K562 (cell line): Measurements from ENCODE around the gene MMEL1. TPM values are rescaled to one million over a fixed set of nuclear protein-coding genes. Genes with fewer than 3 reads are reported as not detected.

ENCODE experiments used
- ATAC-seq: fragments of 200-7000 bp; cut with Tn5 transposase; 3 replicates; pipeline ENCODE4 v1.9.1; 2020; ENCODE audit warnings: moderate library complexity
- BruUV-seq: library from RNA; stranded (reverse); fragments of 400-500 nt; replicated peaks from 2 replicates; lab custom pipeline; 2021; lab: Mats Ljungman, UMichigan
- CTCF ChIA-PET: fragments of 300-600 bp; formaldehyde crosslinking; extraction: SDS; loops from one replicate; lab custom pipeline; 2021; ENCODE audit warnings: low intra/inter-chr PET ratio; lab: Yijun Ruan, JAX
- POLR2A ChIA-PET: fragments of 300-600, 350-650 bp; sonication (Branson Sonifier 250); formaldehyde crosslinking; extraction: SDS; loops from one replicate; lab custom pipeline; 2021; ENCODE audit warnings: antibody characterized with exemption, inconsistent platforms; lab: Yijun Ruan, JAX
- DNase-seq, 4 experiments: peaks; one replicate each; pipeline versions ENCODE4 v3.0.0 to v3.0.0-alpha.2; 2011 to 2018; ENCODE audit warnings: low spot score in 3 of 4, mixed read lengths in 3 of 4; ENCODE audit errors: extremely low read depth in 1 of 4
- FAIRE-seq: peaks from 2 replicates; lab custom pipeline; 2011; peaks lifted over from hg19 to GRCh38; lab: Jason Lieb, UNC
- H2AFZ ChIP-seq: 2 replicates; pipeline ENCODE4 v1.6.0; 2011; ENCODE audit warnings: low read depth, low read length, control low read depth, inconsistent platforms
- H3K27ac ChIP-seq: fragments of 200-600 bp; 3 replicates; pipeline ENCODE4 v1.8.0; 2011; ENCODE audit warnings: low read depth, mild to moderate bottlenecking, control low read depth, inconsistent platforms, low read length, moderate library complexity, mixed read lengths; ENCODE audit errors: extremely low read depth
- H3K27me3 ChIP-seq, 2 experiments: fragments of 300-600 bp in 1 of 2; 2 replicates in 1 of 2; 3 replicates in 1 of 2; pipeline versions ENCODE4 v1.6.0 to v1.8.0; 2011; ENCODE audit warnings: inconsistent platforms in 2 of 2, low read length in 2 of 2, mild to moderate bottlenecking in 1 of 2, mixed read lengths in 1 of 2, moderate library complexity in 1 of 2; ENCODE audit not compliant: control insufficient read depth in 2 of 2, insufficient read depth in 2 of 2
- H3K36me3 ChIP-seq: fragments of 300-600 bp; 3 replicates; pipeline ENCODE4 v1.8.0; 2011; ENCODE audit warnings: mild to moderate bottlenecking, low read length, inconsistent platforms; ENCODE audit not compliant: control insufficient read depth, insufficient read depth
- H3K4me1 ChIP-seq, 2 experiments: fragments of 200-600 bp in 1 of 2; replicated peaks in 1 of 2; 2 replicates in 1 of 2; 3 replicates in 1 of 2; pipeline versions ENCODE4 v1.5.1 to v1.8.0; 2011; ENCODE audit warnings: inconsistent platforms in 2 of 2, low read length in 2 of 2, mild to moderate bottlenecking in 1 of 2, mixed read lengths in 1 of 2, moderate library complexity in 1 of 2; ENCODE audit not compliant: control insufficient read depth in 2 of 2, insufficient read depth in 2 of 2
- H3K4me2 ChIP-seq: 2 replicates; pipeline ENCODE4 v1.6.1; 2011; ENCODE audit warnings: low read length, control low read depth, inconsistent platforms, mixed read lengths; ENCODE audit not compliant: insufficient read depth
- H3K4me3 ChIP-seq: fragments of 200-600 bp; sonication (generic), shearing (Covaris generic); 2 replicates; pipeline ENCODE4 v1.5.1; 2016; ENCODE audit warnings: control low read depth, inconsistent platforms
- H3K79me2 ChIP-seq: fragments of 200-600 bp; 3 replicates; pipeline ENCODE4 v1.8.0; 2011; ENCODE audit warnings: low read length, inconsistent platforms; ENCODE audit not compliant: control insufficient read depth, insufficient read depth
- H3K9ac ChIP-seq, 2 experiments: 2 replicates each; pipeline versions ENCODE4 v1.6.0 to v1.6.1; 2011; ENCODE audit warnings: low read depth in 2 of 2, low read length in 2 of 2, control low read depth in 1 of 2, inconsistent platforms in 1 of 2, mild to moderate bottlenecking in 1 of 2, mixed read lengths in 1 of 2; ENCODE audit not compliant: insufficient read depth in 1 of 2
- H3K9me1 ChIP-seq: one replicate; pipeline ENCODE4 v1.6.0; 2011; ENCODE audit warnings: inconsistent platforms, mild to moderate bottlenecking, low read length, moderate library complexity; ENCODE audit not compliant: control insufficient read depth, insufficient read depth
- H3K9me3 ChIP-seq: replicated peaks from 2 replicates; pipeline ENCODE4 v1.5.1; 2011; ENCODE audit warnings: low read depth, low read length, inconsistent platforms; ENCODE audit not compliant: control insufficient read depth, insufficient read depth
- H4K20me1 ChIP-seq: replicated peaks from 2 replicates; pipeline ENCODE4 v1.6.1; 2011; ENCODE audit warnings: low read length, inconsistent platforms, mixed read lengths; ENCODE audit not compliant: control insufficient read depth, insufficient read depth
- PCBP1 ChIP-seq: fragments of 200-400 bp; formaldehyde crosslinking; IDR thresholded peaks from 2 replicates; pipeline ENCODE4 v1.6.1; 2018; ENCODE audit warnings: mild to moderate bottlenecking, low read depth, low read length; ENCODE audit not compliant: poor library complexity, severe bottlenecking
- ZNF197 ChIP-seq: fragments of 200-800 bp; sonication (Bioruptor generic); IDR thresholded peaks from 2 replicates; pipeline ENCODE4 v1.6.1; 2016; ENCODE audit warnings: low read depth, missing genetic modification characterization, missing compliant biosample characterization
- WGBS: fragments of 100-300 bp; shearing (Covaris generic); methylation state at CpG from one replicate; pipeline ENCODE4 v1.1.6; 2016; ENCODE audit warnings: low coverage, mixed read lengths; ENCODE audit not compliant: insufficient coverage; ENCODE audit errors: missing lambda C conversion rate; 5-methylcytosine and 5-hydroxymethylcytosine counted together
- in situ Hi-C: fragments of 300-500 bp; cut with MboI; formaldehyde crosslinking; loops from 4 replicates; pipeline ENCODE4 v1.15.0; 2018; ENCODE audit warnings: inconsistent platforms, mixed read lengths
- intact Hi-C: fragments of 100-400 bp; cut with micrococcal nuclease; formaldehyde crosslinking; loops from 2 replicates; pipeline ENCODE4 v1.14.2; 2022
- polyA plus RNA-seq, 8 experiments: library from polyadenylated mRNA; depleted of rRNA in 4 of 8; stranded (reverse) in 5 of 8; unstranded in 3 of 8; fragments of >200 nt; fragmentation: Nextera tagmentation in 2 of 8; fragmentation: Illumina TruSeq in 1 of 8; extraction: Ambion mirVana in 2 of 8; extraction: Trizol in 1 of 8; gene quantifications; 2 replicates each; pipeline versions ENCODE4 v1.2.1 to v1.2.3, GENCODE V29; 2011 to 2014; ENCODE audit warnings: inconsistent platforms in 1 of 8, missing spikeins in 1 of 8
- total RNA-seq, 7 experiments: library from RNA; depleted of rRNA in 6 of 7; stranded (reverse); fragments of >200 nt in 6 of 7; fragmentation: Illumina TruSeq in 2 of 7; extraction: Trizol in 2 of 7; gene quantifications; 2 replicates each; pipeline versions ENCODE4 v1.2.1 to v1.2.3, GENCODE V29; 2011 to 2021; ENCODE audit warnings: low replicate concordance in 1 of 7

The MMEL1 gene
- total and polyA plus RNA-seq, 9 of the 15 experiments (the other 6 are each of a cell fraction or from before 2014, with no cell fraction given), result not detected

- Histone ChIP-seq H3K36me3 (0 out of 3 replicates have a peak, but pooled peaks cover 4% of the 10 kb centered on the region), H3K27ac (no peak overlapping the region), H3K9me1 (no peaks in the 10 kb centered on the region)
- no peak for TF ChIP-seq ZNF197 (CRISPR knock-in tag)
- no peak for TF ChIP-seq PCBP1
- TF ChIP-seq, all 486 proteins: peak for 0
- Histone ChIP-seq H3K9ac (peak overlapping the region in 1 of 2 experiments; percentile 94; a peak in 2 of 4 replicates), H4K20me1 (no peaks in the 10 kb centered on the region), H3K4me1 (peaks cover 20 to 62% of the 10 kb centered on the region in 2 experiments), H3K4me2 (no peak overlapping the region), H3K4me3 (no peak overlapping the region), H3K79me2 (peaks cover 8% of the 10 kb centered on the region; the same call in 1 of the 3 replicates), H3K9me3 (no peaks in the 10 kb centered on the region), H2AFZ (no peak overlapping the region), H3K27me3 (peaks cover 0 to 4% of the 10 kb centered on the region in 2 experiments; a peak in 1 of 5 replicates)
- ATAC-seq, result no peak
- CTCF ChIA-PET, result no interaction called here
- intact Hi-C loops (loop anchor here (2.0 to 5.0 kb wide), 2 partner anchors 41 to 55 kb away; no protein-coding TSS in a partner anchor), in situ Hi-C loops (no loop called here)
- BruUV-seq, result no TSS peak
- no peak for FAIRE-seq
- POLR2A ChIA-PET, result interaction anchor here (0.6 to 3.0 kb wide), 4 partner anchors 12 to 184 kb away, joined by 3 to 9 read pairs (median 3); no protein-coding TSS in a partner anchor
- DNase-seq, result no peak
- WGBS, result 81% methylated on average over 18 of the region's 19 CpGs
These were observed 44.8 kb downstream of the MMEL1 start for GRCh38 chr1:2587860-2588571.
